ENCODE measurements around the gene PIAS1.

Gene PIAS1

DNA sequence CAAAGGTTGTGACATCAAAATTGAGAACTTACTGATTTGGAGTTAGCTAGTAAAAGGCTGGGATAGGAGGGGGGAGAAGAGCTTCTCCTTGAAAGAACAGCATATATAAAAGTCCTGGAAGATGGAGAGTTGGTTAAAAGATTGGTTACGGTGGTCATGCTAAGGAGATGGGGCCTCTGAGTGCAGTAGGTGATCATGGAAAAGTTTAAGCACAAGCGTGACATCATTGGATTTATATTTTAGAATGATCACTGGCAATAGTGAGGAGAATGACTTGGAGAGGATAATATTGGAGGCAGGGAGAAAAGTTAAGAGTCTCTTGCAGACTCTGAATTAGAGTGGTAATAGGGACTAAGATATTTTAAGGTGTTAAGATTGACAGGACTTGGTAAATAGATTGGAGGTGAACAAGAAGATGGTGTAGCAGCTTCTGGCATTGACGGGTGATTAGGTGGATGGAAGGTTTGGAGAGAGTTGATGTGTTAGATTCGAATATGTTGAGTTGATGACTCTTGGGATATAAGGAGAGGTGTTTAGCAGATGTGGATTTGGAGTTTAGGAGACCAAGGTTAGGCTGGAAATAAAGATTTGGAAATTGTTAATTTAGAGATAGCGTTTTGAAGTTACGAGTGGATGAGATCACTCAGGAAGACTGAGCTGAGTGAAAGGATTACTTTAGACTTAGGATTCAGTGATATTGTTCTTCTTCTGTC, 19.6 kb downstream of the PIAS1 start:
- DNase-seq = no peak

DNA sequence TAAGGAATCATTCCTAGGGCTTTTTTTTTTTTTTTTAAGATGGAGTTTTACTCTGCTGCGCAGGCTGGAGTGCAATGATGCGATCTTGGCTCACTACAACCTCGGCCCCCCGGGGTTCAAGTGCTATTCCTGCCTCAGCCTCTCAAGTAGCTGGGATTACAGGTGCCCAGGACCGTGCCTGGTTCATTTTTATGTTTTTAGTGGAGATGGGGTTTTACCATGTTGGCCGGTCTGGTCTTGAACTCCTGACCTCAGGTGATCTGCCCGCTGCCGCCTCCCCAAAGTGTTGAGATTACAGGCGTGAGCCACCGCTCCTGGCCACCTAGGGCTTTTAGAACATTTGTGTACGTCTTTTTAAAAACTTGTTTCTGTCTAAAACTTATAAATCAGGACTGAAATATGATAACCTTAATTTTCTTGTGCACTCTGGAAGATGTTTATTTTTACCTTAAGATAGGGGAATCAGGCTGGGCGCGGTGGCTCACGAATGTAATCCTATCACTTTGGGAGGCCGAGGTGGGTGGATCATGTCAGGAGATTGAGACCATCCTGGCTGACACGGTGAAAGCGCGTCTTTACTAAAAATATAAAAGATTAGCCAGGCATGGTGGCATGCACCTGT, 21.8 kb downstream of the PIAS1 start:
- no peak for DNase-seq

DNA sequence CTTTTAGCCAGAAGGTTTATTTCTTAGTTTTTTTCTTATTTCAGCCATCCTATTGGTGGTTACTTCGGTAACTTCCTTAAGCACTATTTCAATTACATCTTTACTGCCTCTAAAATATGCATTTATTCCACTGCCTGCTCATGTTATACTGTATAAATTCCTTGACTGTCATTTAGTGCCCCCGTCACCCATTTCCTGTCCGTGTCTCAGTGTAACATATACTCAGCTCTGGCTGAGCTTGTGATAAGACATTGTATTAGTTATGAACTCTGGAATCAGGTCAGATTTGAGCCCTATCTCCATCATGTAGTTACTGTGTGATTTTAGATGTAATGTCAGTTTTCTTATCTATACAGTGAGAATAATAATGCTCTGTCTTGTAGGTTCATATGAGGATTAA, 24.2 kb downstream of the PIAS1 start:
- no peak for DNase-seq

DNA sequence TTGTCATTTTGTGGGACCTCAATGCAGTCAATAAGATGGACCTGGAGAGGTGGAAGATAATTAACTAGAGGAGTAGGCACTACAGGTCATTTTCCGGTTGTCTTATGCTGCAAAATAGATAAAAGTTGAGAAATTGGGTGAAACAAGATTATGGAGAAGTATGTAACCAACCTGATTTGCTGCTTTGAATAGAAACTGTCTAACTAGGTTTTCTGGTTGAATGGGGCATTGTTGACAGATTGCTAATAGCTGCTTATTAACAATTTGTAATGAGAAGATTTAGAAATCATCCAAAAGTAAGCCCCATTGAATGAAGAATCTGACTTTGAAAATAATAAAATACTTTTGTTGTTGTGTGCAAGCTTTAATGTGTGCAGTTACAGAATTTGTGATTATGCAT, 26.2 kb downstream of the PIAS1 start:
- no peak for DNase-seq

DNA sequence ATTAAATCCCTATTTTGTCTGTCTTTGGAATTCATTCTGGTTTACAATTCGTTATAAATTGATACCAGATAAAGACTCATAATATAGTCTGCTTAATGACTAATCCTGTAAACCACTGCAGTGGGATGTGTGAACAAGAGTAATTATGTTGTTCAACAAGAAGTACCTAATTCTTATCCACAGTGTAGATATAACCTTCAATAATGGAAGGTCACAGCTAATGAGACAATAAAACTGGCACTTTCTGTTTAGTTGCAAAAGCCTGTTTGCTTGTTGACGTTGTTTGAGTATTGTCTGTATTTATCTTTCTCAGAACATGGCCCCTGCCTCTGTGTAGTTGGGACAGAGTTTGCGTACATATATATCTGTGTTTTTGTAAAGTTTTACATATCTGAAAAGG, 26.7 kb downstream of the PIAS1 start:
- no peak for DNase-seq

DNA sequence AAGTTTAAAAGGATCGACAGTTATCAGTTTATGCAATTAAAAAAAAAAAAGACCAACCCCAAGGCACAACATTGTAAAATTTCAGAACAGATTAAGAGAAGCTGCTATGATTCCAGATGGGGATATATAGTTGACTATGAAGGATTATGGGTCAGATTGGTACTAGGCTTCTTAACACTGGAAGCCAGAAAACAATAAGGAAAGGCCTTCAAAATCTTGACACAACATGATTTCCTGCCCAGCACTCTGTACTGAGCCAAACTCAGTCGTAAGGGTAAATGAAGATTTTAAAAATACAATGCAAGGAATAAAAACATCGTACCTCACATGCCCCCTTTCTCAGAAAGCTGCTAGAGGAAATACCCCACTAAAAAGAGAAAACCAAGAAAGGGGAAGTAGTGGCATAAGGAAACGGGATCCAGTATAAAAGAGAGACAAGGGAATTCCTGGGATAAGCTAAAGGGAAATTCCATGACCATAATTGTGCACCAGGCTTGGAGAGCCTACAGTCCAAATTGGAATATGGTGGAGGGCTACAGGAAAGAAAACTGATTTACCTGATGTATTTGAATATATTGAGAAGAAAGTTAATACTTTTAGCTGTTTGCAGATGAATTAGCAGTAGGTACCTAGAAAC, 27.9 kb downstream of the PIAS1 start:
- no peak for DNase-seq

DNA sequence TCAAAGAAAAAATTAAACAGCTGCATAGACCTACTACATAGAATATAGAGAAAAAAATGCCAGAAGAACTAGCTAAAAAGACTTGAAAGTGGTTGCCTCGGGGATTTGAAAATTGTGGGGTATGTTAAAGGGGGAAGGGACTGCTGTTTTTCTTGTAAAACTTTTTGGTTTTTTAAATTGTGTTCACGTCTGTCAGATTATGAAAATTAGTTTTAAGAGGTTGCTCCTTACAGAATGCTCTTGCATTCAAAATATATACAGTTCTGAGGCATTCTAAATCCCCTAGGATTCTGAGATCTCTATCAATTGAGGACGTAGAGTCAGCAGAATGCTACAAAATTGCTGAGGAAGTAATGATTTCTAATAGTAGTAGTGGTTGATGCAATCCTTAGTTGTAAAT, 28.6 kb downstream of the PIAS1 start:
- DNase-seq = no peak

DNA sequence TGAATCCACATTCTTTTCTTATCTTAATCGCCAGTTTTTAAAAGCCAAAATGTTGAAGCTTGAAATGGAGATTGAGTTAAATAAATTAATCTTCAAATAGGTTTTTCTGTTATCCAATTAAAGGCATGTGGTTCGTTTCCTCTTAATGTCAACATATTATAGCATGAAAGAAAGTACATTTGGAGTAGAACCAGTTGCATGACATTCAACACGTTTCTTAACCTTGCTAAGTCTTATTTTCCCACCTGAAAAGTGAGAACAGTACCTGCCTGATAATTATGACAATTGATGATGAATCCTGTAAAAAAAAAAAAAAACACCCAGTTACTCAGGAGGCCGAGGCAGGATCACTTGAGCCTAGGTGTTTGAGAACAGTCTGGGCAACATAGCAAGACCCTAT, 29.3 kb downstream of the PIAS1 start:
- no peak for DNase-seq

DNA sequence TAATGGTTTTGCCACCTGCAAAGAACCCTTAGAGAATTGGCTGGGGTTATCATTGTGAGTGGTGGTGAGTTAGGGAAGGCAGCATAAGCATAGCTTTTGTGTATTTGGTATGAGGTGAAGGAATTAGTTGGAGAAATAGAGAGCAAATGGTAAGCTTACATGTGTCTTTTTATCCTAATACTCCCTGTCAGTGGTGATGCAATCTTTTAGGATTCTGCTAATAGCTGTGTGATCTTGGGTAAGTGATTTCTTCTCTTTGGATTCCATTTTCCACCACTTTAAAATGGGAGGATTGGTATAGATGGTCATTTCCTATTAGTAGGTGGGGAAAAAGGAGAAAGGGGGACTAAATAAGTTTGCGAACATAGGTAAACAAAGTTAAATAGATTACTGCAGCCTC, 30.9 kb downstream of the PIAS1 start:
- DNase-seq = no peak

DNA sequence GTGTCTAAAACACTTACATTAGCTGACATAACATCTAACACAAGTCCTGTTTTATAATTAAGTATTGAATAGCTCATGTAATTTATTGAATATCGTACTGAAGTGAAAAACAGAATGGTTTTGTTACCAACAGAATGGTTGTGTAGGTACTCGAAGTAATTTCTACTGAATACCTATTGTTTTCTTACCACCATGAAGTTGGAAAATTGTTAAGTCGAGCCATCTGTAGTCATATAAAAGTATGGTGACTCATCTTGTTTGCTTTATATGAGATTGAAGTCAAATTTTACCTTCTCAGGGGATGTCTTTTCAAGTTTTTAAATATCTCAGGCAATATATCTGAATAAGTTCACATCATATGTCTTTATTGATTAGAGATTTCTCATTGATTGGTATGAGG, 37.6 kb downstream of the PIAS1 start:
- DNase-seq = no peak

DNA sequence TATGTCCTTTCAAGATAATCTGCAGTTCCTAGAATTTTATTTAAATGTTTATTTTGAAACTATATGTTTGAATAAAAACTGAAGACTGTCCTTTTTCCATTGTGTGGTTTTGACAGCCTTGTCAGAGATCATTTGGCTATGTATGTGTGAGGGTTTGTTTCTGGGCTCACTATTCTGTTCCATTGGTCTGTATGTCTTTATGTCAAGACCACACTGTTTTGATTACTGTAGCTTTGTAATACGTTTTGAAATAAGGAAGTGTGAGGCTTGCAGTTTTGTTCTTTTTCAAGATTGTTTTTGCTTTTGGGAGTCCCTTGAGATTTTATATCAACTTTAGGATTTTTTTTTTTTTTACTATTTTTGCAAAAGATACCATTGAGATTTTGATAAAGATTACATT, 42.0 kb downstream of the PIAS1 start:
- DNase-seq = no peak

DNA sequence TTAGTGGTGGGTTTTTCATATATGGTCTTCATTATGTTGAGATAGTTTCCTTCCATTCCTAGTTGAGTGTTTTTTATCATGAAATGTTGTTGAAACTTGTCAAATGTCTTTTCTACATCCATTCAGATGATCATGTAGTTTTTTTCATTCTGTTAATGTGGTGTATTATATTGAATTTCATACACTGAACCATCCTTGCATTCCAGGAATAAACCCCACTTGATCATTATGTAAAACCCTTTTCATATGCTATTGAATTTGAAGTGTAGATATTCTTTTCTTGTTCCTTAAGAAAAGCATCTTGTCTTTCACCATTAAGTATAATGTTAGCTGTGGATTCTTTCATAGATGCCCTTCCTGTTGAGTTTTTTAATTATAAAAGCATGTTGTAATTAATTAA, 42.9 kb downstream of the PIAS1 start:
- DNase-seq = no peak

DNA sequence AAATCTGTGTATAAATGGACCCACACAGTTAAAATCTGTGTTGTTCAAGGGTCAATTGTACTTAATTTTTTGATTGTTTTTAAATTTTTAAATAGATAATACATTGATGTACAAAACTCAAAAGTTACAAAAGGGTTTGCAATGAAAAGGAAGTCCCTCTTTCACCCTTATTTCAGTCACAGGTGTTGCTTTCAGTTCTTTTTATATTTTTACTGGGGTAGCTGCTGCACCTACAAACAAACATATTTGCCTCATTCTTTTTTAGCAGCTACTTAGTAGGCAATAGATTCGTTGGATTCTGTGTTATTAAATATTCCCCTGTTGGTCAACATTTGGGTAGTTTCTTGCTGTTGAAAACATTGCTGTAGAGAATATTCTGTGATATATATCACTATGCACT, 44.4 kb downstream of the PIAS1 start:
- DNase-seq = no peak

DNA sequence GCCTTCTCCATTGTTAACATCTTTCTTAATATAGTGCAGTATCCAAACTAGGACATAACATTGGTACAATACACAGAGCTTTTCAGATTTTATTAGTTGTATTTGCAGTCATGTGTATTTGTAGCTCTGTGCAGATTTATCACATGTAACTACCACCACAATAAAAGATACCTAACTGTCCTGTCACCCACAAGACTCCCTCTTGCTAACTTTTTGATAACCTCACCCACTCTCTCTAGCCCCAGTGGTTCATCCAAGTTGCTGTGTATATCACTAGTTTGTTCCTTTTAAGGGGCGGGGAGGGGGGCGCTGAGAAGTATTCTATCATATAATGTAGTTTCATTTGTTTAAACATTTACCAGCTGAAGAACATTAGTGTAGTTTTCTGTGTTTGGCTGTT, 46.1 kb downstream of the PIAS1 start:
- DNase-seq = no peak

DNA sequence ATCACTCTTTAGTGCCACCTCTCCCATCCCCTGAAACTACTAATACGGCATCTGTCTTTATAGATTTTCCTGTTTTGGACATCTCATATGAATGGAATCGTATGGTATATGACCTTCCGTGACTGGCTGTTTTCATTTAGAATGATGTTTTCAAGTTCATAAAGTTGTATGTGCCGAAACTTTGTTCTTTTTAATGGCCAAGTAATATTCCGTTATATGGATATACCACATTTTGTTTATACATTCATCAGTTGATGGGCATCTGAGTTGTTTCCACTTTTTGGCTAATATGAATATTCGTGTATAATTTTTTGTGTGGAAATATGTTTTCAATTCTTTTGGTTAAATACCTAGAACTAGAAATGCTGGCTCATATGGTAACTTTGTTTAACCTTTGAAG, 49.5 kb downstream of the PIAS1 start:
- DNase-seq = no peak

DNA sequence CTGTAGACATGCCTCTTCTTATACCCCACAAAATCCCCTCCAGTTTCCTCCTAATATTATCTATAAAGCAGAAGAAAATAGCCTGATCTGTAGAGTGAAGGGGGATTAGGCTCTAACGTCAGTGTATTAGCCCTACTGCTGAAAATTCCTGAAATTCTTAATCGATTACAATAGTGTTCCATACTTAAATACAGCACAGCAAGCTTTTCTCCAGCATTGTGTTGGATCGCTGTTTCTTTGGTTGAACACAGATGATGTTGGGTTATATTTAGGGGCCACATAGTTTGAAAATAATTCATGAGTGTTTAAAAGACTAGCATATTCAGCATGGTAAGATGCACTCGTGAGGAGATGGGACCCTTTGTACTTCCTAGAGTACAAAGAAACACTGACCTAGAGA, 52.5 kb downstream of the PIAS1 start:
- DNase-seq = no peak

DNA sequence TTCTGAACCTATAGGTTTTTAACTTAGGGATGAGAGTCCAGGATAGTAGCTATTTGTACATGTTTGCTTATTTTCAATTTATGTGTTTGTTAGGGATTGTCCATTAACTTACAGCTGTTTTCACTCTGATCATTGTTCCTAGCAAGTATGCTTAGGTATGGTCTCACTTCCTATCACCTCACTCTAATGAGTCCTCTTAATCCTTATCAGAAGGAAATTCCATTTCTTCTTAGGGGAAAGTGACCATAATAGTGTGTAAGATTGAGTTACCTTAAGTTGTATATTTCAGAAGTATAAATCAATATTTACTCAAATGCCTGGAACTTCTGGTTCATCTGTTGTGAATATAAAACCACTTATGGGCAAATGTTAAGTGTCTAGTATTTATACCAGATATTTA, 53.0 kb downstream of the PIAS1 start:
- DNase-seq = no peak

DNA sequence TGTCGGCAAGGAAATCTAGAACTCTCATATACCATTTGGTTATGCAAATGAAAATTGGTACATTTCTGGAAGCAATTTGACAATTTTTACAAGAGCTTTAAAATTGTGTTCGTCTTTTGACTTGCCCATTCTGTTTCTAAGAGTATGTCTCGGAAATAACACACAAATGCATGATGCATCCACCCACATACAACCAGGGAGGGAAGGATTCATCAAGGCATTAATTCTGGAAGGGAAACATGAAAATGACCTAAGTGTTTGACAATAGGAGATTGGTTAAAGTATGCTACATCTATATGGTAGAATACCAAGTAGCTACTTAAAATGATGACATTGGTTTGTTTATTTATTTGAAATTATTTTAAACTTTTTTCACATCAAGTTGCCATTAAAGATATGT, 58.6 kb downstream of the PIAS1 start:
- no peak for DNase-seq

DNA sequence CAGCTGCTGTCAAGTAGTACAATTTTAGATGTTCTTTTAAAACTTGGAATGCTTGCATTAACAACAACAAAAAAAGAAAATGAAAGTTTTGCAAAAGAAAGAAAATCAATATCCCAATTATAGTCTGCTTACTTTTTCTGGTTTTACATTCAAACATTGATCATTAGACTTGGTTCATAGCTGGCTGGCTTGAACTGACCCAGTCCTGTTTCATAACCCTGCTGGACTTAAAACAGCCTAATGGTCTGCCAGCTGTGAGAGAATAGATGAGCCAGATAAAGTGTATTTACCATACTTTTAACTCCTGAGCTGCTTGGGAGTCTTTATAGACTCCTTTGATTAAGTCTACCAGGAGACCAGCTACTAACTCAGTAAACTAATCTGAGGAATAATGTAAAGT, 59.2 kb downstream of the PIAS1 start:
- no peak for DNase-seq

DNA sequence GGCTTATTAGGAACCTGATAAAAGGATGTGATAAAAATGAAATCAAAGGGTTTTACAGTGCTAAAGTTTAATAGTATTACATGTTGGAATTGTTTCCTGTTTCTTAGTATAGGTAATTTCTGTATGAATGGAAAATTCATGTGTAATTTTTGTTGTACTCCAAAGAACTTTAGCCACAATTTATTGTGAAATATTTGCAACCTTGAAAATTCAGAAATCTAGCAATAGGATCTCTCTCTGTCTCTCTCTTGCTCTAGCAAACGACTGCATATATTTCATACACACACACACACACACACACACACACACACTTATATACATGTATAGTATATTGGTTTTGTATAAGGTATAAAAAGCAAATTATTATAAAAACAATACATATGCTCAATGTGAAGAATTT, 59.6 kb downstream of the PIAS1 start:
- no peak for DNase-seq

DNA sequence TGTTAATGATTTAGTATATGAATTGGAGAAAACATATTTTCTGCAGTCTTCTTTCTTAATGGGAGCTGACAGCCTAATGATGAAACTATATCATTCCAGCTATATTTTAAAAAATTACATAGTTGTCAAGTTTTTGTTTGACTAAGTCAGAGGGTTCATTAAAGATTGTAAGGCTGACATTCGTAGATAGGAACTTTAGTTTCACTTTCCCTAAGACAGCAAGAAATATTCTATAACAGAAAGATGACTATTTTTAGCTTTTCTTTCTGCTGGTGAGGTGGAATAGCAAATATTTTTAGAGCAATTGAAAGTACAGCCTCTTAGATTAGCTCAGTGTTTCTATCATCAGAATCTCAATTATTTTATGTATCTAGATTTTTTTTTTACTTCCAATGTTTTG, 60.2 kb downstream of the PIAS1 start:
- DNase-seq = no peak

DNA sequence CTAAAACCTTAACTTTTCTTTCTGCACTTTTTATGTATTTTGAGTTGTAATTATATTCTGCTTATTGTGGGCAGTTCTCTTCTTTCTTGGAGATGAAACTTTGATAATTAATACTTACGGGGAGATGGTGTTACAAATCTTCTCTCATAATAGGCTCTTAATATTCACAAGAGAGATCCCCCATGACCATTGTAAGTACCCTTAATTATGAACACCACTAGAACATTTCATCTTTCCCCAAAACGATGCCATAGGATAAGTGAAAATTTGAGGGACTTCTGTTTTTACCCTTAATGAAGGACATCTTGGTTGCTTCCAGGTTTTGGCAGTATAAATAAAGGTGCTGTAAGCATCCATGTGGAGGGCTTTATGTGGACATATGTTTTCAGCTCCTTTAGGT, 60.7 kb downstream of the PIAS1 start:
- DNase-seq = no peak

DNA sequence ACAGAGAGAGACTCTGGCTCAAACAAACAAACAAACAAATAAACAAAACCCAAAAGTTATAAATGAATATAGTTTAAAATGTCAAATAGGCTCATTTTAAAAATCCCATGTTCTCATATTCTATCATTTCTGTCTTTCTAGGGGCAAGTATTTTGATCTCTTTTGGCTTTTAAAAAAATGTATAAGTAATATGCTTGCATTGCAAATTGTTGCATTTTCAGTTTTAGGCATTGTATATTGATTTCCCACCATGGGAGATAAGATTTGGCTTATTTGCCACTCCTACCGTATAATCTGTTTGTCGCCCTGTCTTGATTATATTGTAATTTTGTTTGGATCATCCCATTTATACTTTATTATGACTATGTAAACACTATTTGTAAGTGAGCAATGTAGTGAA, 70.6 kb downstream of the PIAS1 start:
- DNase-seq = no peak

DNA sequence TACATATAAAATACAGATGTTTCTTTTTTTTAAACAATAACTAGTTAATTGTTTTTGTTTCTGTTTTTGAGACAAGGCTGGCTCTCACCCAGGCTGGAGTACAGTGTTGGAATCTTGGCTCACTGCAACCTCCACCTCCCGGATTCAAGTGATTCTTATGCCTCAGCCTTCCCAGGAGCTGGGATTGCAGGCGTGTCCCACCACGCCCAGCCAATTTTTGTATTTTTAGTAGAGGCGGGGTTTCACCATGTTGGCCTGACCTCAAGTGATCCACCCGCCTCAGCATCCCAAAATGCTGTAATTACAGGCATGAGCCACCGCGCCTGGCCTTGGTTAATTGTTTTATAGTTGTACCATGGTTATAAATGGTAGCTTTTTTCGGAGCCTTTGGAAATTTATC, 72.3 kb downstream of the PIAS1 start:
- DNase-seq = no peak

DNA sequence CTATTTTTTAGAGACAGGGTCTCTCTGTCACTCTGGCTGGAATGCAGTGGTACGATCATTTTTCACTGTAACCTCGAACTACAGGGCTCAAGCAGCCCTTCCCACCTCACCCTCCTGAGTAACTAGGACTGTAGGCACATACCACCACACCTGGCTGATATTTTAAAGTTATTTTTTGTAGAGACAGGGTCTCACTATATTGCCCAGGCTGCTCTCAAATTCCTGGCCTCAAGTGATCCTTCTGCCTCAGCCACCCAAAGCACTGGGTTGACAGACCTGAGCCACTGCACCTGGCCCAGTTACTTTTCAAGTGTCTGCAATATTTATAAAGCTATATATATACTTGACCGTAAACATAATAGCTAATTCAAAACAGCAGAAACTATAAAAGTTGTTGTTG, 75.0 kb downstream of the PIAS1 start:
- DNase-seq = no peak

Measured in NCI-H1930 (cell line).